ENCODE measurements around the gene GNLY.

DNA sequence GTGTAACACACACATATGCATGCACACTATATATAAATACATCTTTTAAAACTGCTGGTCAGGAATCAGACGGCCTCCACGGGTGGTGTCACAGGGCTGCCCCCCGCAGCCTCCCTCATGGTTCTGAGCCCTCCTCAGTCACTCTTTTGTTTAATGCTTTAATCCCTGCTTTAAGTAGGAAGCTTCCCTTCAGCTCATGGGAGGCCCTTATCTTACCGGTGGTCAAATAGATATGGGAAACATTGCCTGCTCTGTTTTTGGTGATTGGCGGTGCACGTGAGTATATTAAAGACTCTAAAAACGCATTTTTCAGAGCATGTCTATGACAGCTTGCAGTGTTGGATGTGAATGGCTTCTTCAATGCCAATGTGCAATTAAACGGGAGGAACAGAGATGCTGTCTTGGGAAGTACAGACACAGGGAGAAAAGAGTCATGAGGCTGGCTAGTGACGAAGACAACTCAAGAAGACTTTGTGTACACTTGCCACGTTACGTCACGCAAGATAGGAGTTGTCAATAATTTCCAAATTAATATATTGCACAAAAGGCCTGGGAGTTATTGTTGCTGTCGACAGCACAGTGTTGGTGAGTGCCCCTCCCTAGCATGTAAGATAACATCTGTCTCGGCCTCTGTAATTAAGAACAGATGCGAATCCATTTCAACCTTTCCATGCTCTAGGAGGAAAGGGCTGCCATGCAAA, 23.3 kb downstream of the GNLY start:
- no peak for TF ChIP-seq EZH2phosphoT487 (IDR thresholded peaks at IDR 0.05; ENCODE audit: low read depth, severe bottlenecking, unreplicated experiment)
- TF ChIP-seq, protein P1, sequence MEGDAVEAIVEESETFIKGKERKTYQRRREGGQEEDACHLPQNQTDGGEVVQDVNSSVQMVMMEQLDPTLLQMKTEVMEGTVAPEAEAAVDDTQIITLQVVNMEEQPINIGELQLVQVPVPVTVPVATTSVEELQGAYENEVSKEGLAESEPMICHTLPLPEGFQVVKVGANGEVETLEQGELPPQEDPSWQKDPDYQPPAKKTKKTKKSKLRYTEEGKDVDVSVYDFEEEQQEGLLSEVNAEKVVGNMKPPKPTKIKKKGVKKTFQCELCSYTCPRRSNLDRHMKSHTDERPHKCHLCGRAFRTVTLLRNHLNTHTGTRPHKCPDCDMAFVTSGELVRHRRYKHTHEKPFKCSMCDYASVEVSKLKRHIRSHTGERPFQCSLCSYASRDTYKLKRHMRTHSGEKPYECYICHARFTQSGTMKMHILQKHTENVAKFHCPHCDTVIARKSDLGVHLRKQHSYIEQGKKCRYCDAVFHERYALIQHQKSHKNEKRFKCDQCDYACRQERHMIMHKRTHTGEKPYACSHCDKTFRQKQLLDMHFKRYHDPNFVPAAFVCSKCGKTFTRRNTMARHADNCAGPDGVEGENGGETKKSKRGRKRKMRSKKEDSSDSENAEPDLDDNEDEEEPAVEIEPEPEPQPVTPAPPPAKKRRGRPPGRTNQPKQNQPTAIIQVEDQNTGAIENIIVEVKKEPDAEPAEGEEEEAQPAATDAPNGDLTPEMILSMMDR (IDR thresholded peaks at IDR 0.05; ENCODE audit: poor library complexity) = no peak

All from hepatocyte (in vitro differentiated cells).